Stimulated activated CD8-positive, alpha-beta memory T cell treated with anti-CD3 and anti-CD28 coated beads, Interleukin-15, amount 100 ng/mL, for 4 hours (primary cell): ENCODE data around the gene MAP2K5.
"Not testable (repeated sequence)": the region's sequence is repeated elsewhere in the genome, so short reads cannot be mapped to it uniquely, and the experiment has no call there.

Experiments used
- DNase-seq, 2 donors: peaks; one replicate each; pipeline ENCODE4 v3.0.0-alpha.2; 2020; ENCODE audit warnings: low read depth in 2 of 2

MAP2K5 gene

DNA sequence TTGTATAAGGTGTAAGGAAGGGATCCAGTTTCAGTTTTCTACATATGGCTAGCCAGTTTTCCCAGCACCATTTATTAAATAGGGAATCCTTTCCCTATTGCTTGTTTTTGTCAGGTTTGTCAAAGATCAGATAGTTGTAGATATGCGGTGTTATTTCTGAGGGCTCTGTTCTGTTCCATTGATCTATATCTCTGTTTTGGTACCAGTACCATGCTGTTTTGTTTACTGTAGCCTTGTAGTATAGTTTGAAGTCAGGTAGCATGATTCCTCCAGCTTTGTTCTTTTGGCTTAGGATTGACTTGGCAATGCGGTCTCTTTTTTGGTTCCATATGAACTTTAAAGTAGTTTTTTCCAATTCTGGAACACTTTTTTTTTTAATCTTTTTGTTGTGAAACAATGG lies 130.3 kb downstream of the MAP2K5 start:
- DNase-seq, result not testable (repeated sequence)

DNA sequence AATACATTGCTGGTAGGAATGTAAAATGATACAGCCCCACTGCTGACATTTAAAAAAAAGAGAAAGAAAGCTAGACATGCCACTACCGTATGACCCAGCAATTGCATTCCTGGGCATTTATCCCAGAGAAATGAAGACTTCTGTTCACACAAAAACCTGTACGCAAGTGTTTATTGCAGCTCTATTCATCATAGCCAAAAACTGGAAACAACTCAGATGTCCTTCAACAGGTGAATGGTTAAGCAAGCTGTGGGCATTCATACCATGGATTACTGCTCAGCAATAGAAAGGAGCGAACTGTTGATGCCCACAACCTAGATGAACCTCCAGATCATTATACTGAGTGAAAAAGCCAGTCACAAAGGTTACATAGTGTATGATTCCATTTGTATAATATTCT lies 132.5 kb downstream of the MAP2K5 start:
- DNase-seq, result no peak

DNA sequence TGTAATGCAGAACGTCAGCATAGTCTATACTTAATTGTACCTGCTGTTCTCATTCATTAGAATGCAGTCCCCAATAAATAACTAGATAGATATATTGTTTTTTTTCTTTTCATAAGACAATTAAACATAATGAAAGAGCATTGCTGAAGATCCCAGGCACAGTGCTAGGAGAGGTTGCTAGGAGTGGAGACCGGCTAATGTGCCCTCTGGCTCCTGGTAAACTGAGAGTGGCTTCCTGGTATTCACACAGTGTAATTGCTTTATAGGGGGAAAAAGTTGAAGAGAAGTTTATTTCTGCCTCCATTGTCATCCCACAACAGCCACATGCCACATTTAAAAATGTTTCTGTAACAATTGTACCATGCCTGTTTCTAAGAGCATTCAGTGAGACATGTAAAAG lies 135.6 kb downstream of the MAP2K5 start:
- DNase-seq, result no peak

DNA sequence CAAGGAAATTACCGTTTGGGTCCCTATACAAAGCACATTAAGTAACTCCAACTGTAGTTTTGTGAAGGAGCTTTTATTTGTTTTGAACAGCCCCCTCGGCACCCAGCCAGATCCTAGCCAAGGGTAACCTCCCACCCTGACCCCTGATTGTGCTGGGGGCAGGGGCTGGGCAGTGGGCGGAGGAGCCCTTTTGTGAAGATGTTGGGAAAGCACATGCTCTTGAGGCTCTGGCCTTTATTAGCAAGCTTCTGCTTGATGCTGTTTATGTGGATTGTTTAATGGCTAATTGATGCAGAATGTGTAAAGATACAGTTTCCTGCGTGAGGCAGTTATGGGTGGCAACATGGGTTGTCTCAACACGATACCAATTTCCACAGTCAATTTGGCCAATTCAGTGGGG lies 136.5 kb downstream of the MAP2K5 start:
- DNase-seq, result no peak

DNA sequence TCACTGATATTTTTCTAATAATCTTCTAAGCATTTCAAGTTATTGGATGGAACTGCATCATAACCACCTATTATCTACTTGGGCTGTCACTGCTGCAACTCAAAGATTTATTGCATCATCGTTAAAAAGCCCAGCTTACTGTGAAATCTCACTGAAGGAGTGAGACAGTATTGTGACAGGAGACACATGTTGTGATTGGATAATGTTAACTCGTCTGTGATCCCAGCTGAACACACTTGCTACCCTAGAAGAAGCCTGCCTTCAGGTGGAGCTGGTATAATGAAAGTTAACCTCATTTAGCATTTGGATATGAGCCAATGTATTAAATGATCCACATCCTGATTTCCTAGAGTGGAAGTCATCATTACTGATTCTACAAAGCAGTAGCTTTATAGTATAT lies 138.1 kb downstream of the MAP2K5 start:
- DNase-seq, result no peak

DNA sequence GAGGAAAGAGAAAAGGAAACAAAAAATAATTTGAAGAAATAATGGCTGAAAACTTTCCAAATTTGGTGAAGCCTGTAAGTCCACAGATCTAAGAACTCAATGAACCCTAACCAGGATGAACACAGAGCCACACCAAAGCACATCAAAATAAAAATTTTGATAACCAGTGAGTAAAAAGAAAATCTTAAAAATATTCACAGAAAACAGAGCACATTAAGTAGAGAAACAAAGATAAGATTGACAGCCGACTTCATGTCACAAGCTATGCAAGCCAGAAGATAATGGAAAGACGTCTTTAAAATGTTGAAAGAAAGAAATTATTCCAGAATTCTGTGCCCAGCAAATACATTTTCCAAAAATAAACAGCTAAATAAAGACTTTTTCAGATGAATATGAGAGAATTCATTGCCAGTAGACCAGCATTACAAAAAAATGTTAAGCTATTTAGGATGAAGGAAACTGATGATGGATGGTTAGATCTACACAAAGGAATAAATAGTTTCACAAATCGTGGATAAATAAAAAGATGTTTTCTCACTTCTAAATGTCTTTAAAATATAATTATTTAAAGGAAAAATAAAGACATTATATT lies 142.6 kb downstream of the MAP2K5 start:
- no peak for DNase-seq

DNA sequence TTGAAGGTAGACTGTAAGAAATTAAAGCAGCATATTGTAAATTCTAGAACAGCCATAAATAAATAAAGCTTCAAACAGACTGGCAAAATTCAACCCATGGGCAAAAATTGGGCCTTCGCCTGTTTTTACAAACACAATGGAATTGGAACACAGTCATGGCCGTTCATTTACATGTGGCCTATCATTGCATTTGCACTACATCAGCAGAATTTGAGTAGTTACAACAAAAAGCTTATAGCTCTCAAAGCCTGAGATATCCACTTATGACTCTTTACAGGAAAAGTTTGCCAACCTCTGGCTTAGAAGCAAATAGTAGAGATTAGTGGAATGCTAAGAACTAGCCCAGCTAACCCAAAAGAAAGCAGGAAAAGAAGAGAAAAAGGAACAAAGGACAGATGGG lies 143.2 kb downstream of the MAP2K5 start:
- no peak for DNase-seq

DNA sequence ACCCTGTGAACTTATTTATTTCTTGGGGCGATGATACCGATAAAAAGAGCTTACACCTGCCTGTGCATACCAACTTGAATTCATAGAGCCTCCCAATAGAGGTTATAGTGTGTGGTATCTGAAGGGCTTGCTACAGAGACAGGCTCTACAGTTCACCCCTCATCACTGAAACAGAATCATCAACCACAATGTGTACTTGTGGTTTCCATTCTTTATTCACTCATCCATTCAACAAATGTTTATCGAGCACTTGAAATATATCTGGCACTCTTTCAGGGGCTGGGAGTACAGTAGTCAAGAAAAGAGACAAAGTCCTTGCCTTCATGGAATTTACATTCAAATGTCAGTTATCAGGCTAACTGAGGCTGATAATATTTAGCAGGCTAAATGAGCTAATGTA lies 148.4 kb downstream of the MAP2K5 start:
- DNase-seq, result no peak

DNA sequence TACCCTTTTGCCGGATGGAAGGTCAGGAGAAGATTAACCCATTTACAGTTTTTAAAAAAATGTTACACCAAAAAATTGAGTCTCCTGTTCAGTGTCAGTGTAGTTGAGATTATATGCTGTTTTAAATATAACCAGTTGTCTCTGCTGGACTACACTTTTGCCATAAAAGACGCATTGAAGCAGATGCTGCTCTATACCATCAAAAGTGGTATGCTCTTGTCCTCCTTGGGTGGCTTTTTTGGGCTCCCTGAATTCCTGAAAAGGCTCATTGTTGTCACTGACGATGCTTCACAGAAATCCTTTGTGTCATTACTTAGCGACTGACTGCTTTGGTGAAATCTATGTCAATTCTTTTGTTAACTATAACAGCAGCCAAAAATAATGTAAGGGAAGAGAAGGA lies 148.9 kb downstream of the MAP2K5 start:
- no peak for DNase-seq

DNA sequence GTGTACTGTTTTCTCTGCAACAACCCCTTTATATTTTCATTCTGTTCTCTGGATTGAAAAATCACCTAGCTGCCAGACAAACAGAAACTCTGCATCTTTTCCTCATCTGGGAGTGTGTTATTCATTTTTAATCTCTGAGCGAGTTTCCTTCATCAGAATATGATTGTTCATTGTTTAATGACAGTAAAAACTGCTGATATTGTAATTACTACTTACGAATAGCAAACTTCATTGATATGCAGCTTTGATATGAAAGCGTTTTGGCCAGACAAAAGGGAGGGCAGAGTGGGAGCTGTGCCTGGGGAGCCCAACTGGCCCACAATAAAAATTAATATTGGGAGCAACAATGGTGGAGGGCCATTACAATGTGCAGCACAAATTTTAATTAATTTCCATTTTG lies 150.1 kb downstream of the MAP2K5 start:
- no peak for DNase-seq

DNA sequence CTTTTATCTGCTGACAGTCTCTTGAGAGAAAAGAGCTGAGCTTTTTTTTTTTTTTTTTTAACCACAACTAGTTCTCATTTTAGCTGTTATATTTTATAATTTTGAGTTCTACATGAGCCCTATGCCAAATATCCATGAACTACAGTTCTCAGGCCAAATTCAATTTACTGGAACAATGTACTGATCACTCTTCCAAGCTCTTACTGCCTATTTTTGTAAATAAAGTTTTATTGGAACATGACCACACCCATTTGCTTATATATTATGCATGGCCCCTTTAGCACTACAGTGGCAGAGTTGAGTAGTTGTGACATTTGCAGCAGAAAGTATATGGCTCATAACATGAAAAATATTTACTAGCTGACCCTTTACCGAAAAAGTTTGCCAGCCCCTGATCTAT lies 153.6 kb downstream of the MAP2K5 start:
- no peak for DNase-seq

DNA sequence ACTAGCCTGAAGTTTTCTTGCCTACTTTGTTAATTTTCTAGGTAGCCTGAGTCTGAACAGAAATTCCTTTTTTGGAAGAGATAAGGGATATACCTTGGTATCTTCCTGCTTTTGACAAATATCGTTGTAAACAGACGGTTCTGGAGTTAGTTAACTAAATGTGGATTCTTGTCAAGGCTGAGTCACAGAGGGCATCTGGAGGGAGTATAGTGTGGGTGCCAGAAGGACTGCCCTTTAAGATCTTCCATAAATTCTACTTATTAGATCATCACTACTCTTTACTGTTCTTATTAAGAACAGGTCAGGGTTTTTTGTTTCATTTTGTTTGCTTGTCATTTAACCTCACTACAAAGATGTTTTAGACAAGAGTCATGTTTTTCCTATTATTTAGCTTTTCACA lies 157.5 kb downstream of the MAP2K5 start:
- no peak for DNase-seq

DNA sequence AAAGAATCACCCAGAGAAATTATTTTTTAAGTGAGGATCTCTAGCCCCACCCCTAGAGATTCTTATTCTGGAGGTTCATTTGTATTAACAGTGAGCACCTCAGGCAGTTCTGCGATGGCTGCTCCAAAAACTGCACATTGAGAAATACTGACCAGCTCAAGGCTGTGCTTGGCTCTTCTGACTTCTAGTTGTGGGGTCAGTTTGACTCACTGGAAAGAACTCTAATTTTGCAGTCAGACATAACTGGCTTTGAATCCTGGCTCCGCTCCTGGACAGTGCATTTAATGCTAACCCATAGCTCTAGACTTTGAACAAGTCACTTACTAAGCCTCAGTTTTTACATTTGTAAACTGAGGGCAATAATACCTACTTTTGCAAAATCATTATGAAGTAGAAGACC lies 159.2 kb downstream of the MAP2K5 start:
- no peak for DNase-seq

DNA sequence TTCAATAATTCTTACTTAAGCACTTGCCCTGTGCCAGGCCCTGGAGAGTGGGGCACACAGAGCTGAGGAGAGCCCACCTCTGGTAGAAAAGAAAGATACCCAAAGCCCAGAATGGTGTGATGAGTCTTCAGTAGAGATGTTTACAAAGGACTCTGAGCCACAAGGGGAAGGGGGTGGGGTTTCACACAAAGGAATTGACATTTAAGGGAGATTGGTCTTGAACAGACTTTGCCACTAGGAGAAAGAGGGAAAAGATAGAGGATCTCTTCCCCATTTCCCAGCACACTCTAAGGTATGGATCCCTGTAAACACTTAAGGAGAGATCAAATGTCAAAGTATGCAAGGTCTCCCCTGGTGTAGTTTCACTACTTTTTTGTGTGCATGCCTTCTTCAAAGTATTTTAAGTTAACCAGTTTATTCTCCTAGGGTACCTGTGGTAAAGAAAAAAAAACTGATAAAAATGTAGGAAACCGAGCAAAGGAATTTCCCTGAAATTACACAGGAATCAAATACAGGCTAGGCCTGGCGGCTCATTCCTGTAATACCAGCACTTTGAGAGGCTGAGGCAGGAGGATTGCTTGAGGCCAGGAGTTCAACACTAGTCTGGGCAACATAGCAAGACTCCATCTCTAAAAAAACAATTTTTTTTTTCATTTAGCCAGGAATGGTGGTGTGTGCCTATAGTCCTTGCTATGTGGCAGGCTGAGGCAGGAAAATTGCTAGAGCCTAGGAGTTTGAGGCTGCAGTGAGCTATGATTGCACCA lies 165.2 kb downstream of the MAP2K5 start:
- no peak for DNase-seq

DNA sequence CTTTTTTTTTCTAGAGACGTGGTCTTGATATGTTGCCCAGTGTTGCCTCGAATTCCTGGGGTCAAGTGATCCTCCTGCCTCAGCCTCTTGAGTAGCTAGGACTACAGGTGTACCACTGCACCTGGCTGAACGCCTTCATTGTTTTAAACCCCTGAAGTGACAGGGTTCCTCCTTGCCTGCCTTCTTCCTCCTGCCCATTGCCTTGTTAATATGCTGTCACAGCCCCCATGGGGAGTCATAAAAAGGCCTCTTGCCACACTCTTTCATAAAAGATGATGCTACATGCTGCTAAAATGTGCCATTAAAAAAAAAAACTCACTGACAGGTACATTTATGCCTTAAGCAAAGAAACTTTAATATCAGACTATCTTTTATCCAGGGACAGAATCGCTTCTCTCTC lies 166.0 kb downstream of the MAP2K5 start:
- DNase-seq, result no peak

DNA sequence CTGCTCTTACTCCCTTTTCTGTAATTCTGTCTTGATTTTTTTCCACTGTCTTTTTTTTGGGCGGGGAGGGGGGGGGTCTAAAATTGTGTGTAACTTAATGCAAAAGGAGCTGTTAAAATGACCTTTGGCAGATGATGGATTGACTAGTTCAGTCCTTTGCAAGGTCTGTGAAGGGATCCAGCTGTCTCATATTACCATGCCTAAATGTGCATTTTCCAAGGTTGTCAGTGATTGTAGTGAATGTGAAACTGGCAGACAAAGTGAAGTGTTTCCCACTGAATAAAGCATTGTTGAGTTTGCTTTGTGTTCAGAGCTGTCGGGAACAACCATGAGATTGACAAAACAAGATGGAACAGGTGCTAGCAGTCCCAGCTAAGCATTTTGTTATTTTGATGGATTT lies 172.7 kb downstream of the MAP2K5 start:
- no peak for DNase-seq

DNA sequence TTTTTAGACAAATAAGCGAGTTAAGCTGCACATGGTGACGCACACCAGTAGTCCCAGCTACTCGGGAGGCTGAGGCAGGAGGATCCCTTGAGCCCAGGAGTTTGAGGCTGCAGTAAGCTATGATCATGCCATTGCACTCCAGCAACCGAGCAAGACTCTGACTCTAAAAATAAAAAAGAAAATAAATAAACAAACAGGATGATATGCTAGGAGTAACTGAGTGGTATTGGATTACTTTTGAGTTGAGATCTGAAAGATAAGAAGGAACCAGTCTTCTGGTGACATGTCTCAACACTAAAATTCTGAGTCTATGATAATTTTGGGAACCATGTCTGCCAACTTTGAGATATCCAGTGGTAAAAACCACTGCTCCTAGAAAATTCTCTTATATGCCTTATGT lies 173.7 kb downstream of the MAP2K5 start:
- DNase-seq, result no peak

DNA sequence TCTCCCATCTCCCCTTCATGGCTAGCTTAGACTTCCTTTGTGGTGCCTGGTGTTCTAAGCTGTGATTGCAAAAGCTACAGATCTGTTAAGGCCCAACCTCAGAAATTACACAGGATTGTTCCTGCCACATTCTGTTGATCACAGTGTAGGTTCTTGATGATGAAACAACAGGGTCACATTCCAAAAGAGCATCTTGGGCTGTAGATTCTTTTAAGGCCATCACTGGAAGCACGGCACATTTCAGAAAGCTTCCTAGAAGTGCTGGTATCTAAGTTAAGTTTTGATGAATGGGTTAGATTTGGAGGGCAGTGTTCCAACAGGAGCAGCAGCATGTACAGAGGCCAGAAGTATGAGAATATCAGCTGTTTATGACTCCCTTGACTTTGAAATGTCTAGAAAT lies 175.3 kb downstream of the MAP2K5 start:
- no peak for DNase-seq

DNA sequence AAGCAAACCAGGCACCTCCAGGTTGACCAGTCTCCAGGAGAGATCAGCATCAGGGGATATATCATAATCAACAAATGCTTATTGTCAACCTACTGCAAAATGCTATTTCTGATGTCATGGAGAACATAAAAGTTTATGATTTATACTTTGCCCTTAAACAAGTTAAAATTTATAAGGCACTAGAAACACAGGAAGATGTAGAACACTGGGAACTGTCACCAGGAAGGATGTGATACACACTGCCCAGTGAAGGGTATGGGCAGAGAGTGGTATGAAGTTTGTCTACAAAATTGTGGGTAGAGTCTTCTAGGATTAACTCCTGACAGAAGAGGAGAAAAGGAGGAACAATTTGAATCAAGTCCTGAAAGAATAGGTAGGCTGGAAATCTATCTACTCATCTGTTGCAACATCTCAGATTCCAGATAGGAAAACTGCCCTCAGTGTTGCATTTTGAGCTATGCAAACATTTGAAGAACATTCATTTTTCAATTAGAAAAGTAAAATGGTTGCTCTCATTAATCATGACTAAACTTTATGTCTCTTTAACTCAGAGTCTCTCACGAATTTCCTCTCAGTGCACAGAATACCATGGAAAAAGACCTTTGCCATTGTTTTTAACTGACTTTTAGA lies 176.9 kb downstream of the MAP2K5 start:
- DNase-seq, result no peak

DNA sequence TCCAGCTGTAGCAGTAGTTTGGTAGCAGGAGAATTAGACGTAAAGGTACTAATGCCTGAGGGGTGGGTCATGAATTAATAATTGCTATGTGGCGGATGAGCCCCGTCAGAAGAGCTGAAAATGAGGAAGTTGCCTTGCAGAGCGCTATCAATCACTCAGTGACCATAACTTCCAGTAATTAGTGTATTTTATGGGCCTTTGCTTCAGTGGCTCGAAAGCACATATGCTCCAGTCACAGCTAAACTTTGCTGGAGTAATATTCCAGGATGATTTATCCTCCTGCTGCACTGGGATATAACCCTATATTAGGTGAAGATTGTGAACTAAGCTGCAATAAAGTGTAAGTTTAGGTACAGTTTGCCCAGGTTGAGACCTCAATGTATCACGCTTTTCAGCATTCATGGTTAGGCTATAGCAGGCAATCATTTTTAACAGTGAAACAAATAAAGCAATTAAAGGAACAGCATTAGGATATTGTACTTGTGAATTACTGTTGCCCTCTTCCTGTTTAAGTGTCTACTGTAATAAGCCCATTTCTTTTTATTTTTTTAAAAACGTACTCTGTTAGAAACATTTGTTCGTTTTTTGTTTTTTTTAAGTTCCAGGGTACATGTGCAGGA lies 178.2 kb downstream of the MAP2K5 start:
- DNase-seq, result no peak

DNA sequence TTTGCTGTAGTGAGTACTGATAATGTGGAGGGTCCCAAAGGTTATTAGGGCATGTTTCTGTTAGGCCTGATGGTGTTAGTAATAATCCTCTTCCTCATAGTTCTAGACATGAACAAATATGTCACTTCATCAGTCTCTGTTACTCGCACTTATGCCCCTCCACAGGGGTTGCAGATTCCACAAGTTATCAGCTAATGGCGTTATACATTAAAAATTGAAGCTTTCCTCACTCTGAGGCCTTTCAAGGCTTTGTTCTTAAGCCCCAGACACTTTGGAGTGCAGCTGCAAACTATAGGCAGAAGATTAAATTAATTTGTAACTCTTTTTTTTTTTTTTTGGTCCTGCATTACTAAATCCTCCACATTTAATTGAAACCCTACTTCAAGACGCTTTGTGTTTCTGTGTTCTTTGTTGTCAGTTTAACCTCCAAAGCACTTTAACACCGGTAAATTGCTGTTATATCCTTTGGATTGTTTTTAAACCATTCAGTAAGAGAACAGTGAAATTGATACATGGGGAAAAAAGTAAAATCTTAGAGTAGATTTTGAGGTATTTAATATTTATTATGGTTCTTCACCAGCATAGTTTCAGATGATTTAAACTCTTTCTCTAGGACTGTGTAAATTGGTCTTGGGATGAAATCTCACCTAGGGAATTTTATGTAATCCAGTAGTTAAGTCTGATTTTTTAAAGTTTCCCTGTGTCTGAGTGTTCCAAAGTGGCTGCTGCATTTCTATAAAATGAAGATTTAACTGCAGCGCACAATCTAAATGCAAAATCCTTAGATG lies 179.7 kb downstream of the MAP2K5 start:
- no peak for DNase-seq
